GM10266 (cell line): ENCODE measurements around the gene ERLEC1.

Experiments
- DNase-seq: peaks from one replicate; pipeline ENCODE4 v3.0.0; 2012; ENCODE audit errors: extremely low spot score
- TF ChIP-seq, protein P1 (sequence below): IDR thresholded peaks from 2 replicates; pipeline ENCODE4 v1.5.1; 2012; ENCODE audit warnings: mild to moderate bottlenecking, low read depth; ENCODE audit not compliant: control insufficient read depth, insufficient read depth; ENCODE audit errors: missing control alignments

ERLEC1 gene

DNA sequence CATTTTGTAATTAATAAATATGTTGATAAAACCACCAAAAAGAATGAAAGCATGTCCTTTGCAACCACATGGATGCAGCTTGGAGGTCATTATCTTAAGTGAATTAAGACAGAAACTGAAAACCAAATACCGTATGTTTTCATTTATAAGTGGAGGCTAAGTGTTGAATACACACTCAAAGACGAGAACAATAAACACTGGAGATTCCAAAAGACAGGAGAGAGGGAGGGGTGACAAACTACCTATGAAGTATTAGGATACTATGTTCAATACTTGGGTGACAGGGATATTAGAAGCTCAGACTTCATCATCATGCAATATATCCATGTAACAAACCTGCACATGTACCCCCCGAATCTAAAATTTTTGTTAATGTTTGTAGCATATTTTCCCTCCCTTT is 7.0 kb downstream of the ERLEC1 start:
- TF ChIP-seq, protein P1, sequence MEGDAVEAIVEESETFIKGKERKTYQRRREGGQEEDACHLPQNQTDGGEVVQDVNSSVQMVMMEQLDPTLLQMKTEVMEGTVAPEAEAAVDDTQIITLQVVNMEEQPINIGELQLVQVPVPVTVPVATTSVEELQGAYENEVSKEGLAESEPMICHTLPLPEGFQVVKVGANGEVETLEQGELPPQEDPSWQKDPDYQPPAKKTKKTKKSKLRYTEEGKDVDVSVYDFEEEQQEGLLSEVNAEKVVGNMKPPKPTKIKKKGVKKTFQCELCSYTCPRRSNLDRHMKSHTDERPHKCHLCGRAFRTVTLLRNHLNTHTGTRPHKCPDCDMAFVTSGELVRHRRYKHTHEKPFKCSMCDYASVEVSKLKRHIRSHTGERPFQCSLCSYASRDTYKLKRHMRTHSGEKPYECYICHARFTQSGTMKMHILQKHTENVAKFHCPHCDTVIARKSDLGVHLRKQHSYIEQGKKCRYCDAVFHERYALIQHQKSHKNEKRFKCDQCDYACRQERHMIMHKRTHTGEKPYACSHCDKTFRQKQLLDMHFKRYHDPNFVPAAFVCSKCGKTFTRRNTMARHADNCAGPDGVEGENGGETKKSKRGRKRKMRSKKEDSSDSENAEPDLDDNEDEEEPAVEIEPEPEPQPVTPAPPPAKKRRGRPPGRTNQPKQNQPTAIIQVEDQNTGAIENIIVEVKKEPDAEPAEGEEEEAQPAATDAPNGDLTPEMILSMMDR, result no peak

DNA sequence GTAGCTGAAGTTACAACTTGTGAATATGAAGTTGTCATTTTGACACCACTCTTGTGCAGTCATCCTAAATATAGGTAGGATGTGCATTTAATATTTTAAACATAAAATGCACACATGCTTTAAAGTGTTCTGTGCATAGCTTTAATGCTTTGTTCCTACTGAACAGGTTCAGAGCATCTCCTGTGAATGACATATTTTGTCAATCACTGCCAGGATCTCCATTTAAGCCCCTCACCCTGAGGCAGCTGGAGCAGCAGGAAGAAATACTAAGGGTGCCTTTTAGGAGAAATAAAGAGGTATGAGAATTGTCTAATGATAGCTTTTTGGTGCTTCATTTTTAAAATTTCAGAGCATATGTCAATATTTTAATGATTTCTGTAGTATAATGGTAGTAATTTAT is 14.7 kb downstream of the ERLEC1 start:
- DNase-seq, result no peak

More for the DNA sequence above, 7.0 kb downstream of the ERLEC1 start:
- no peak for DNase-seq

DNA sequence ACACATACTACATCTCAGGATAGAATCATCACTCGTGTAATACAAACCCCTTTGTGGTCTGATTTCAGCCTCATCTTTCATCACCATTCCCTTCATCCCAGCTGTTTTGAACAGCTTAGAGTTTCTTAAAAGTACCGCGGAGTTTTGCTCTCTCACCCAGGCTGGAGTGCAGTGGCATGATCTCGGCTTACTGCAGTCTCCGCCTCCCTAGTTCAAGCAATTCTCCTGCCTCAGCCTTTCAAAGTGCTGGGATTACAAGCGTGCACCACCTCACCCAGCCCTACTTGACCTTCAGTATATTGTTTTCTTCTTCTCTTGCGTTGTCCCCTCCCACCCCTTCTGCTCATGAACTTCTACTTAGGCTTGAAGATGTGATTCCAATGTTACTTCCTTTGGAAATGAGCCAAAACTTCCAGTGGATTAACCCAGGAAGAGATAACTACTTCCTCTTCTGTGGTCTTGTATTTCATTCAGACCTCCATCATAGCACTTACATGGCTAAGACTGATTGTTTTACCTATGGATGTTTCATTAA is 15.8 kb downstream of the ERLEC1 start:
- TF ChIP-seq, protein P1, result no peak
- DNase-seq, result no peak

More for the DNA sequence above, 14.7 kb downstream of the ERLEC1 start:
- TF ChIP-seq, protein P1, result no peak

DNA sequence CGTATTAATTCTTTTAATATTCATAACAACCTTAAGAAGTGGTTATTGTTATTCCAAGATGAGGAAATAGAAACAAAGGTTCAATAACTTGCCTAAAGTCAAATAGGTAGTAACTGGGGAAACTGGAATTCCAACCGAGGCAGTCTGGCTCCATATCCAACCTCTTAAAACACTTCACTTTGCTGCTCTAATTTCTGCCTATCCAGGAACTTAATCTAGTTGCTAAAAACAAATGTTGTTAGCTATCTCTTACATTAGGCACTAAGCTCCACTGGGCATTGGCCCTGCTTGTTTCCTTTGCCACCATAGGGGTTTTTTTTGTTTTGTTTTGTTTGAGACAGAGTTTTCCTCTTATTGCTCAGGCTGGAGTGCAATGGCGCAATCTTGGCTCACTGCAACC is 24.8 kb downstream of the ERLEC1 start:
- TF ChIP-seq, protein P1, result no peak
- DNase-seq, result no peak

DNA sequence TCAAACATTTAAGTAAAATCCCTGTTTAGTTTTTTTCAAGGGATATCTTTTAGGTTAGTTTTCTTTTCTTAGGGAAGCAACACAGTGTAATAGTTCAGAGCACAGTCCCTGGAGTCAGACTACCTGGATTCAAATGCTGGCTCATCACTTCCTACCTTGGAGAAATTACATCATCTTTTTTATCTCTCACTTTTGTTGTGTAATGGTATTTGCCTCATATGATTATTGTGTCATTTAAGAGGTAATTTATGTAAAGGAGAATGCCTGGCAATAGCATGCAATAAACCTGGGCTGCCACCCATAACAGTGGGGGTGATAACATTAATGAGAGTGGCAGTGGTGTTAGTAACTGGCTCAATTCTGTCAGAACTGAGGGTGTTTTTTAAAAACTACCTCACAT is 26.3 kb downstream of the ERLEC1 start:
- DNase-seq, result no peak
- TF ChIP-seq, protein P1, result no peak

DNA sequence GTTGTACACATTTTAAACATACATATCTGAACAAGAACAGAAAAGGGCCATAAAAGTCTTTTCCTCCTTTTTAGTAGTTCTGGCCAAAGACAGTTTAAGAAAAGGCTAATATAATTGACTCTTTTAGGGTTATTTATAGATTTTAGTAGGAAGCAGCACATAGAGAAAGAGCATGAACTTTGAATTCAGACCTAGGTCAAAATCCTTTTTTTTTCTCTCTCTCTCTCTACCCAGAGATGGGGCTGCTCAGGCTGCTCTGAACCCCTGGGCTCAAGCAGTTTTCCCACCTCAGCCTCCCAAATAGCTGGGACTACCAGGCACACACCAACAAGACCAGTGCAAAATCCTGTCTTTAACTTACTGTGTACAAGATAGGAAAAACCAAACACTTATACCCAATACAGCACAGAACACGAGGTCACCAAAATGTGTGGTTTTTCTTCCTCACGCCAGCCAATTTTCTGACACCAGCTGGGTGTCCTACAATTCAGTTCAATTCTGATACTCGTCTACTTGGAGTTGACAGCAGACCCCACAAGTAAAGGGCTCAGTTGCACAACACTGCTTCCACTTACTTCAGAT is 32.1 kb downstream of the ERLEC1 start:
- no peak for DNase-seq
- TF ChIP-seq, protein P1, result no peak

DNA sequence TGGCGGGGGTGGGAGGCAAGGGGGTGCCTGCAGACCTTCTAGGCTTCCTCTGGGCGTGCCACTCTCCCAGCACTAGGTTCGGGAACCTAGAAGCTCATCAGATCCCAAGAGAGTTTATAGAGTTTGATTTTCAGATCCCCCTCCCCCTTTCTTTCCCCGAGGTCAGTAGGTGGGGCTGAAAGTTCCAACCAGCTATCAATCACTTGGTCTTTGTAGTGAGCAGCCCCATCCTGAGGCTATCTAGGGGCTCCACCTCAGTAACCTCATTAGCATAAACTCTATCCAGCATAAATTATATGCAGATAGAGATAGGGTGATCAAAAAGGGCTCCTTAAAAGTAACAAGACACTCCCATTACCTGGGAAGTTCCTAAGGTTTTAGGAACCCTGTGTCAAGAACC is 32.8 kb downstream of the ERLEC1 start:
- TF ChIP-seq, protein P1, result no peak
- no peak for DNase-seq
